Measurements from ENCODE around the gene ANKS1A. TPM values are rescaled to one million over a fixed set of nuclear protein-coding genes. Genes with fewer than 3 reads are reported as not detected.

The ANKS1A gene
- total RNA-seq, 1 experiment from 2014 or later, result 14.4 TPM

GRCh38 chr6:34851361-34851760, 37.7 kb upstream of the ANKS1A start:
- no peak for ATAC-seq
- DNase-seq (ENCODE audit: low read depth, low spot score), result no peak
- Histone ChIP-seq H3K27ac (ENCODE audit: low read length) (no peak overlapping the region), H3K9me3 (ENCODE audit: control insufficient read depth, insufficient read depth, low read depth, low read length) (no peaks in the 10 kb centered on the region), H3K27me3 (ENCODE audit: control insufficient read depth, insufficient read depth, low read length) (no peaks in the 10 kb centered on the region), H3K36me3 (ENCODE audit: control insufficient read depth, insufficient read depth, low read length) (peaks cover 8% of the 10 kb centered on the region), H3K4me3 (ENCODE audit: low read depth in 2 of 2, low read length in 2 of 2) (no peak overlapping the region), H3K4me1 (ENCODE audit: control insufficient read depth, insufficient read depth, low read length) (no peaks in the 10 kb centered on the region)
- in situ Hi-C loops (cut with HindIII; ENCODE audit: low pct_unique_long_range_greater_than_20kb, low sequenced_read_pairs) (no loop called here), intact Hi-C loops (cut with micrococcal nuclease; ENCODE audit: unreplicated experiment) (no loop called here)
- TF ChIP-seq SIN3A (IDR thresholded peaks at IDR 0.05; ENCODE audit: borderline replicate concordance, insufficient read depth, low read depth, low read length), result no peak
- no peak for TF ChIP-seq POLR2AphosphoS5 (IDR thresholded peaks at IDR 0.05; ENCODE audit: low read depth, low read length)
- TF ChIP-seq REST (IDR thresholded peaks at IDR 0.05; ENCODE audit: insufficient read depth in 1 of 2, low read depth in 2 of 2, low read length in 1 of 2), result no peak
- POLR2A ChIA-PET, result no interaction called here
- no TSS peak for BruUV-seq (replicated peaks)
- CTCF ChIA-PET, result no interaction called here

- ChIA-PET POLR2A (interaction anchor here (0.6 kb wide), 1 partner anchor 107 kb away, joined by 3 read pairs; no protein-coding TSS in a partner anchor), CTCF (no interaction called here)
- Histone ChIP-seq H3K36me3 (ENCODE audit: control insufficient read depth, insufficient read depth, low read length) (peaks cover 17% of the 10 kb centered on the region), H3K9me3 (ENCODE audit: control insufficient read depth, insufficient read depth, low read depth, low read length) (no peaks in the 10 kb centered on the region), H3K4me1 (ENCODE audit: control insufficient read depth, insufficient read depth, low read length) (no peaks in the 10 kb centered on the region), H3K4me3 (ENCODE audit: low read depth in 2 of 2, low read length in 2 of 2) (no peak overlapping the region), H3K27ac (ENCODE audit: low read length) (no peak overlapping the region), H3K27me3 (ENCODE audit: control insufficient read depth, insufficient read depth, low read length) (no peaks in the 10 kb centered on the region)
- TF ChIP-seq TCF7L2 (IDR thresholded peaks at IDR 0.05; ENCODE audit: low read depth, low read length) (no peak), REST (IDR thresholded peaks at IDR 0.05; ENCODE audit: insufficient read depth in 1 of 2, low read depth in 2 of 2, low read length in 1 of 2) (no peak), CTCF (IDR thresholded peaks at IDR 0.05) (no peak)
- intact Hi-C loops (cut with micrococcal nuclease; ENCODE audit: unreplicated experiment) (no loop called here), in situ Hi-C loops (cut with HindIII; ENCODE audit: low pct_unique_long_range_greater_than_20kb, low sequenced_read_pairs) (no loop called here)
- DNase-seq (ENCODE audit: low read depth, low spot score) (no peak), ATAC-seq (no peak)
- no TSS peak for BruUV-seq (replicated peaks)
Observed at GRCh38 chr6:34852406-34853085, 36.5 kb upstream of the ANKS1A start.
